SH-SY5Y (cell line): ENCODE results near the gene SLC19A1.

Source experiments
- GATA2 ChIP-seq: IDR thresholded peaks from 2 replicates; pipeline ENCODE4 v1.6.1; 2011; ENCODE audit warnings: mild to moderate bottlenecking, low read depth, low read length
- GATA3 ChIP-seq: IDR thresholded peaks from 2 replicates; pipeline ENCODE4 v1.6.1; 2011; ENCODE audit warnings: low read depth, mild to moderate bottlenecking, low read length, moderate library complexity

The SLC19A1 gene

GRCh38 chr21:45497846-45498645 is 44.2 kb downstream of the SLC19A1 start:
- TF ChIP-seq GATA2 (no peak), GATA3 (no peak)

GRCh38 chr21:45496968-45497845 is 45.0 kb downstream of the SLC19A1 start:
- no peak for TF ChIP-seq GATA2
- TF ChIP-seq GATA3, result no peak

GRCh38 chr21:45496151-45496967 is 45.9 kb downstream of the SLC19A1 start:
- TF ChIP-seq GATA3 (no peak), GATA2 (no peak)

GRCh38 chr21:45494851-45495680 is 47.2 kb downstream of the SLC19A1 start:
- TF ChIP-seq GATA3 (no peak), GATA2 (no peak)

GRCh38 chr21:45494135-45494850 is 47.9 kb downstream of the SLC19A1 start:
- TF ChIP-seq GATA3 (no peak), GATA2 (no peak)

GRCh38 chr21:45493401-45494001 is 48.7 kb downstream of the SLC19A1 start:
- TF ChIP-seq GATA2, result no peak
- TF ChIP-seq GATA3, result no peak

- TF ChIP-seq GATA2, result no peak
- no peak for TF ChIP-seq GATA3
These were observed 49.5 kb downstream of the SLC19A1 start for GRCh38 chr21:45492765-45493164.

GRCh38 chr21:45491623-45492022 is 50.6 kb downstream of the SLC19A1 start:
- no peak for TF ChIP-seq GATA2
- TF ChIP-seq GATA3, result no peak

- no peak for TF ChIP-seq GATA3
- no peak for TF ChIP-seq GATA2
These were observed 51.2 kb downstream of the SLC19A1 start for GRCh38 chr21:45491056-45491455.

- TF ChIP-seq GATA2, result no peak
- no peak for TF ChIP-seq GATA3
These were observed 52.0 kb downstream of the SLC19A1 start for GRCh38 chr21:45490049-45490731.

GRCh38 chr21:45489722-45489982 is 52.6 kb downstream of the SLC19A1 start:
- TF ChIP-seq GATA3, result no peak
- no peak for TF ChIP-seq GATA2
